Measurements from ENCODE around the gene PSME2.

DNA sequence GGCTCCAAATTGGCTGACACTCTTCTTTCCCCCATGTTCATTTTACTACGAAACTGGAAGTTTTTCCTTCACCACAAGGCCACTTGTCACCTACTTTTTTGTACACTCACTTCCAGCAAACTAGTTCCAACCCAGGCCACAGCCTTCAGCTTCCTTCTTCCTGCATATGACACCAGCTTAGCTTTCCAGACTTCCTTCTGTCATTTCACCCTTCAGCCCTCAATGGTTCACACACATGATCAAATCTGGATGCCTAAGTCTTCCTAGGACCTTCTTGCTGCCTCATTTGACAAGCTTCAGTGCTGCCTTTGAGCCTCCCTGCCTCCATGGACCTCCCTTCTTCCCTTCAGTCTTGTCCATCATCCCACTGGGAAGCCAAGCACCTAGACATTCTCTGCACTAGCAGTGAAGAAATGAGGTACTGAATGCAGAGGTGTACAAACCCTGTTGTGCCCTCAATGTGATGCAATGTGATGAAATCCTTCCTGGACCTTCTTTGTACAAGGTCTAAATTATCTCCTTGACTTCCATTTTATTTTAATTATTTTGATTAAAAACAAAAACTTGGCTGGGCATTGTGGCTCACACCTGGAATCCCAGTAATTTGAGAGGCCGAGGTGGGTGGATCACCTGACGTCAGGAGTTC is 21.2 kb upstream of the PSME2 start:
- no peak for TF ChIP-seq POLR2A (IDR thresholded peaks at IDR 0.05; ENCODE audit: low read length)
- no peak for TF ChIP-seq GATA1 (IDR thresholded peaks at IDR 0.05; ENCODE audit: low read depth, low read length)
